Stimulated activated CD4-positive, alpha-beta T cell treated with anti-CD3 and anti-CD28 coated beads, TNF-alpha, amount 100 ng/mL, for 24 hours (primary cell): ENCODE data around the gene ZFPL1.
"Not testable (repeated sequence)": the region's sequence is repeated elsewhere in the genome, so short reads cannot be mapped to it uniquely, and the experiment has no call there.

Experiments
- DNase-seq, 3 experiments: peaks; one replicate each; pipeline ENCODE4 v3.0.0-alpha.2; 2020; ENCODE audit warnings: low read depth in 3 of 3

The ZFPL1 gene

GRCh38 chr11:65113839-65114238 lies 29.8 kb downstream of the ZFPL1 start:
- DNase-seq = no peak

GRCh38 chr11:65114538-65115171 lies 30.6 kb downstream of the ZFPL1 start:
- no peak for DNase-seq

GRCh38 chr11:65115361-65116082 lies 31.5 kb downstream of the ZFPL1 start:
- no peak for DNase-seq

- DNase-seq = peak in 1 of 3 experiments; percentile 60
Measured at GRCh38 chr11:65116370-65117205, 32.6 kb downstream of the ZFPL1 start.

- peak; percentile 100 for DNase-seq
Measured at GRCh38 chr11:65117206-65118096, 33.4 kb downstream of the ZFPL1 start, which contains the start of gene ZNHIT2. TSS of gene ZNHIT2 (minus strand) at chr11:65117701. CDS start at chr11:65117653, 48 bp downstream.

DNA sequence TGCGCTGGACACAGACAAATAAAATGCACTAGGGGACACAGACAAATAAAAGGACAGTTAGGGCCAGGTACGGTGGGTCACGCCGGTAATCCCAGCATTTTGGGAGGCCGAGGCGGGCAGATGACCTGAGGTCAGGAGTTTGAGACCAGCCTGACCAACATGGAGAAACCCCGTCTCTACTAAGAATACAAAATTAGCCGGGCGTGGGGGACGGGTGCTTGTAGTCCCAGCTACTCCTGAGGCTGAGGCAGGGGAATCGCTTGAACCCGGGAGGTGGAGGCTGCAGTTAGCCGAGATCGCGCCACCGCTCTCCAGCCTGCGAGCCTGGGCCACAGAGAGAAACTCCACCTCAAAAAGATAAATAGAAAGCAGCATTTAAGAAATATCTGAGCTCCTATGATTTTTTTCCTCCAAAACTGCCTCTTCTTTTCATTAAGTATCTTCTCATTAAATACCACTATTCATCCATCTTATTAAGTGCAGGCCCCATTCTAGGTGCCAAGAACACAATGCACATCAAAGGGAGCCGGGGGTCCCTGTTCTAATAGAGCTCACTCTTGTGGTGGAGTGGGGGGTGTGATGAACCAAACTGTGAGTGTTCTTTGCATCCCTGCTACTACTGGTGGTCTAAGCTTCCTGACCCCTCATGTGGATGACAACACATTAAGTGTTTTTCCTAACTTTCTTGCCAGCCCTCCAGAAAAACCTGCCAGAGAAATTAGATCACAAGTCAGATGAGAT lies 34.2 kb downstream of the ZFPL1 start:
- no peak for DNase-seq

DNA sequence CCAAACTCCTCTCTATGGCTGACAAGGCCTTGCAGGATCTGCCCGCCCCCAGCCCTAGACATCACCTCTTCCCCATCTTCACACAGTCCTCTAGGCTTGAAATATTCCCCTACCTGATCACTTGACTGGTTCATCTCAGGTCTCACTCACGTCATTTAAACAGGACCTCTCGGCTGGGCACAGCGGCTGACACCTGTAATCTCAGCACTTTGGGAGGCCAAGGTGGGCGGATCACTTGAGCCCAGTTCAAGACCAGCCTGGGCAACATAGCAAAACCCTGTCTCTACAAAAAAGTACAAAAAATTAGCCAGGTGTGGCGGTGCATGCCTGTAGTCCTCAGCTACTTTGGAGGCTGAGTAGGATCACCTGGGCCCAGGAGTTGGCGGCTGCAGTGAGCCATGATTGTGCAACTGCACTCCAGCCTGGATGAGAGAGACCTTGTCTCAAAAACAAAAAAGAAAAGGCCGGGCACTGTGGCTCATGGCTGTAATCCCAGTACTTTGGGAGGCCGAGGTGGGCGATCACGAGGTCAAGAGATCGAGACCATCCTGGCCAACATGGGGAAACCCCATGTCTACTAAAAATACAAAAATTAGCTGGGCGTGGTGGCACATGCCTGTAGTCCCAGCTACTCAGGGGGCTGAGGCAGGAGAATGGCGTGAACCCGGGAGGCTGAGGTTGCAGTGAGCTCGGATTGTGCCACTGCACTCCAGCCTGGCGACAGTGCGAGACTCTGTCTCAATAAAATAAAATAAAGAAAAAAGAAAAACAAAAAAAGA lies 35.1 kb downstream of the ZFPL1 start:
- DNase-seq = not testable (repeated sequence)

DNA sequence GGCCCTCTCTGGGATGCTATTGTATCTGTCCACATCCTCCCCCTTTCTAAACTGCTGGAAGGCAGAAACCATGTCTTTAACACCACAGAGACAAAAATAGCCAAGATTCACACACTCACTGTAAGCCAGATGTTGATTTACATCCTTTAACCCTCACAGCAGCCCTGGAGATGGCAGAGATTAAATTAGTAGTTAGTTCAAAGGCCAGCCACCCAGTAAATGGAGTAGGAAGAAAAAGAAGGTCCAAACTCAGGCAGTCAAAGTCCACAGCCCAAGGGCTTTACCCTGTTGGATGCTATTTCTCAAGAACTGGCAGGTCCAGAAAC lies 35.6 kb downstream of the ZFPL1 start:
- DNase-seq = no peak

DNA sequence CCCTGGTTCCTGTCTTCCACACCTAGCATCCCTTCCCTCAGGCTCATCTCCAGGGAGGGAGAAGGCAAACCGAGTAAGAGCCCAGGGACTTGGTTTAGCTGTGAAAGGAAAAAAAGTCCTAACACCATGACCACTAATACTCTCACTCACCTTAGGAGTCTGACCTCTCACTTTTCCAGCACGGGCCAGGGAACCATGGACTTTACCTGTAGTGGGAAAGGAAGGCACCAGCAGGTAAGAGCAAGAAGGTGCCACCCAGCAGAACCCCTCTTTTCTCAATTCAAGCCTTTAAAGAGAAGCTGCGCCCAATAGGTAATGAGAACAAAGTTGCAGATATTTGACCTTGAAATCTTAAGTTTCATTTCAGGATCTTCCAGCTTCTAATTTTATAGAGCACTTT lies 36.8 kb downstream of the ZFPL1 start:
- no peak for DNase-seq

GRCh38 chr11:65121447-65121864 lies 37.4 kb downstream of the ZFPL1 start:
- no peak for DNase-seq

- DNase-seq = peak; percentile 98 to 99 (median 99)
Measured at GRCh38 chr11:65121865-65122696, 38.1 kb downstream of the ZFPL1 start, which contains the start of the genes FAU and MRPL49. TSS of gene FAU (minus strand) at chr11:65122134. CDS start at chr11:65121813, 321 bp downstream. TSS of gene MRPL49 (plus strand) at chr11:65122321. CDS start at chr11:65122347, 26 bp downstream.

GRCh38 chr11:65124480-65125196 lies 40.6 kb downstream of the ZFPL1 start:
- DNase-seq = no peak

GRCh38 chr11:65125197-65126056 lies 41.4 kb downstream of the ZFPL1 start:
- no peak for DNase-seq

GRCh38 chr11:65126624-65127274 lies 42.7 kb downstream of the ZFPL1 start:
- no peak for DNase-seq

GRCh38 chr11:65127473-65128181 lies 43.6 kb downstream of the ZFPL1 start:
- DNase-seq = no peak
